Measurements from ENCODE around the gene AGAP1.

AGAP1 gene

GRCh38 chr2:235550378-235550760, 56.5 kb downstream of the AGAP1 start:
- no peak for DNase-seq (ENCODE audit: low read depth in 2 of 2)

- DNase-seq (ENCODE audit: low read depth in 2 of 2): no peak
These were observed 57.1 kb downstream of the AGAP1 start for GRCh38 chr2:235550946-235551345.

- no peak for DNase-seq (ENCODE audit: low read depth in 2 of 2)
These were observed 58.1 kb downstream of the AGAP1 start for GRCh38 chr2:235551965-235552364.

DNA sequence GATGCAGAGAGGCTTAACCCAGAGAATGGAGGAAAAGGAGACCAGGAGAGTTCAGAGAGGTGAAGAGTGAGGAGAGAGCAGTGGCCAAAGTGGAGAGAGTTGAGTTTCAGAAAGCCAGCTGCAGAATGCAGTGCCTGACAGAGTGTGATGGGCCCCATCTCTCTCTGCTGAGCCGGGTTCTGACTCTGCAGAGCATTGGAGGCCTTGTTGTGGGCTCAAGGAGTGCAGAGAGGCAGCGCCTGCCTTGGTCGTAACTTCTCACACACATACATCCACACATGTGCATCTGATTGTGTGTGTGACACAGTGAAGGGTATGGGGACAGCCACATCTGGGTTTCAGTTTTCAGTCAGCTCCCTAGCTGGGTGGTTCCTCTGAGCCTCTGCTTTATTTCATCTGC, 58.8 kb downstream of the AGAP1 start:
- no peak for DNase-seq (ENCODE audit: low read depth in 2 of 2)

DNA sequence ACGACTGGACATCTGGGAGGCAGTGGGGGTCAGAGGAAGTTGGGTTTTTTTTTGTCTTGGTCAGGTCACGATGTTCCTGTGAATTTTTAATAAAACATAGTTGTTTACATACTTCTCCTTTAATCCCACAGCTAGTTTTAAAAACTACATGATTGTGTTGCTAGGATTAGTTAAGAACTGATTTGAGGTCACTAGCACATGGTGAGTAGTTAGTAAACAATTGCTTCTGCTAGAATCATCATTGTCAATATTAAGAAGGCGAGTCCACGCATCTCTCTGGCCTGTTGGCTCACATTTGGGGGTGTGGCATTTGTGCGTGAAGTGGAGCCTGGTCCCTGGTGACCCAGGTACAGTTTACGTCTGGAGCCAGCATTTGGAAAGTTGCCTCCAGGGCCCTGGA, 59.4 kb downstream of the AGAP1 start:
- DNase-seq (ENCODE audit: low read depth in 2 of 2): no peak

GRCh38 chr2:235553696-235554100, 59.9 kb downstream of the AGAP1 start:
- DNase-seq (ENCODE audit: low read depth in 2 of 2): no peak

- DNase-seq (ENCODE audit: low read depth in 2 of 2): no peak
These were observed 60.5 kb downstream of the AGAP1 start for GRCh38 chr2:235554385-235554784.

GRCh38 chr2:235554936-235555335, 61.1 kb downstream of the AGAP1 start:
- no peak for DNase-seq (ENCODE audit: low read depth in 2 of 2)

- DNase-seq (ENCODE audit: low read depth in 2 of 2): no peak
These were observed 61.5 kb downstream of the AGAP1 start for GRCh38 chr2:235555371-235555770.

DNA sequence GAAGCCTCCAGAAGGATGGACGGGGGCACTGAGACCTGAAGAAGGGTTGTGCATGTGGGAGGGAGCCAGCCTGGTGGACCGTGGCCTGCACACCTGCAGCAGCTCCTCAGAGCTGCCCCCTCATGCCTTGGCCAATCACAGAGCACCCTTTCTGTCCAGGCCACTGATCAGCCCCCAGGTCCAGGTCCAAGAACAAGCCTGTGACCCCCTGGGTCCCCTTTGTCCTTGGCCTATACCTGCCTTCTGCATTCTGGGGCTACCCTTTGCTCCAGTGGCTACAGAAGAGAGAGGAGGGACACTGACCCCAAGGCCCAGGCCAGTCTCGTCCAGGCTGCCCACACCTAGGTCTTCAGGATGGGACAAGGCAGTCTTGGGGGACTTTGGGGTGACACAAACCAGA, 62.2 kb downstream of the AGAP1 start:
- no peak for DNase-seq (ENCODE audit: low read depth in 2 of 2)

GRCh38 chr2:235556901-235557300, 63.1 kb downstream of the AGAP1 start:
- DNase-seq (ENCODE audit: low read depth in 2 of 2): no peak

DNA sequence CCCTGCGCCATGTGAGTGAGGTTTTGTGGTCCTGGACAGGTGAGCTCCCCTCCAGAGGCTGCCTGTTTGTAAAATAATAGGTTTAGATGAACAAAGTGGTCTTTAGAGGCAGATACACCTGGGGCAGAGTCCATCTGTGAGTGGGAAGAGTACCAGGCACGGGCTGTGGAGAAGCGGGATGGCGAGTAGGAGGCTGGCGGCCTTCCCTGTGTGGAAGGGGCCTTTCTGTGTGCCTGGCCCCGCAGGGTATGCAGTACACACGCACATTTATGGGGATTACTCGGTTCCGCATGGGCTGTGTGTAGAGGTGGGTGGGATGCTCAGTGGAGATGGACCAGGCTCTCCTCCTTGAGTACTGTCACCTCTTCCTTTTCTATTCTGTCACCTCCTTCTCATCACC, 64.1 kb downstream of the AGAP1 start:
- no peak for DNase-seq (ENCODE audit: low read depth in 2 of 2)

DNA sequence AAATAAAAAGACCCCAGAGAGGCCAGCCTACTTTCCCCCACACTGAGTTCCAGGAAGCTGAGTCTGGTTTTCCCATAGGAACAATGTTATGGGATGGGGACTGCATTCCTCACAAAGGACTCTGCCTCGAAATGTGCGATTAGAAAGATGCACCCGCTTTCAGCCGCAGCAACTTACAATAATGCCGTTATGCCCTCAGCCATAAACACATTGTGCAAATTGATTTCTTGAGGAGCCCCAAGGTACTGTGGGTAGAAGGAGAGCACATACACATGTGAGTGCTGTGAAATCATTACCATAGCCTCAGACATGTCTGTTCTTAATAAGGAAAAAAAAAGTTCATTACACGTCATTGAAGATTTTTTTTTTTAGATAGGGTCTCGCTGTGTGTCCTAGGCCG, 64.7 kb downstream of the AGAP1 start:
- no peak for DNase-seq (ENCODE audit: low read depth in 2 of 2)

- no peak for DNase-seq (ENCODE audit: low read depth in 2 of 2)
These were observed 66.5 kb downstream of the AGAP1 start for GRCh38 chr2:235560345-235560744.

GRCh38 chr2:235561450-235561849, 67.6 kb downstream of the AGAP1 start:
- DNase-seq (ENCODE audit: low read depth in 2 of 2): no peak

DNA sequence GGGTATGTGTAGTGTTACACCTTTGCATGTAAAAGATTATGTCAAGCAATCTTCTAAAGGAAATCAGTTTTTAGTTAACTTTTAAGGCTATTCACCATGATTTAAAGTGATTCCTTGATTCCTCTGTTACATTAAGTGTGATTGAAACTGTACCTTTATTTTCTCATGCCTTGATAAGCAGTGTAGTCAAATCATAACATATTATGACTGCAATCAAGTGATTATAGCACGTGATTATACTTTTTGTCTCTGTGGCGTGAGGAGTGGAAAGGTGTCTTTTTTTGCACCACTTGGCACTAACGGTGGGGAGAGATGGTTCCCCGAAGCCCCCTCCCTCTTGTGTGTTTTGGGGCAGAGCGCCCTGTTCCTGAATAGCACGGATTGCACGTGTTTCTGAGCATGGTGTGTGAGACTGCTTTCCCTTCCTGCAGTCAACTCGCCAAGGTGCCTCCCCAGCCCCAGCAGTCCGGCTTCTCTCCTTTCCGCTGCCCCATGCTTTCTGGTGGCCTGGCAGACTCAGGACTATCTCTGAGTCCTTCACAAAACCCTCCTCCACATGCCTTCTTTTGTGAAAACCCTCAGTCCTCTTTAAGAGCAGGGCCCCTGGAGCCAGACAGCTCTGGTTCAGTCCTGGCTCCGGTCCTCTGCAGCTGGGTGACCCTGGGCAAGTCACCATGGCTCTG, 68.4 kb downstream of the AGAP1 start:
- no peak for DNase-seq (ENCODE audit: low read depth in 2 of 2)

DNA sequence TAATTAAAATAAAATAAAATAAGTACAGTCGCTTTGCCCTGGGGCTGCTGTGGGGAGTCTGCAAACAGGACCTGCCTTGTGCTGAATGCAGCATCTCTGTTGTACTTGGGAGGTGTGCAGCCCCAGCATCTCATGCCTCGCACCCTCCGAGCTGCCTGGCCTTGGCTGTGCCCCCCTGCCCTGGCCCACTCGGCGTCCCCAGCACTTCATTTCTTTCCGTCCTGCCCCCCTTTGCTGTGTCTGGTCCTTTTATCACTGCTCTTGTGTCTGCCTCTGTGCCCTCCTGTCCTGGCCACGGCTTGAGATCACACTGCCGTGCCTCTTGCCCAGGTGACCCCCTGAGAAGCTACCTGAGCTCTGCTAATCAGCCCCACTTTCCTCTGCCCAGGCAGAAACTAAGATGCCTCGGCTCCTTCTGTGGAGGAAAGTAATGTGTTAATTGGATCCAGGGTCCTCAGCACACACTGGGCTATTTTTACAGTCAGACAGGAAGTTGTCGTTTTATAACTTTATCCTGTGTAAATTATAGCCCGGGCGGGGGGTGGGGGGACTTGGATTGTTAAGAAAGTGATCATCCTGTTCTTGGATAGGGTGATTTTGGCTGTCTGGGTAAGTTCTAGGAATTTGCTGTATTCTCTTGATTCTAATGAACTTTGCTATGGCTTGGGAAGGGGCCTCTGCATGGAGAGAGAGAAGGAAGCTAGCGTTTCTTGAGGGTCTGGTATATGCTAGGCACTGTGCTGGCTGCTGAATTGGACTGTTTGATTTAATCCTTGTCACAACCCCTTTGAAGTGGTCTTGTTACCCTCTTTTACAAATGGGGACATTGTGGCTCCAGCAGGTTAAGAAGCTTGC, 69.4 kb downstream of the AGAP1 start:
- DNase-seq (ENCODE audit: low read depth in 2 of 2): no peak

GRCh38 chr2:235564066-235564465, 70.2 kb downstream of the AGAP1 start:
- no peak for DNase-seq (ENCODE audit: low read depth in 2 of 2)

GRCh38 chr2:235564884-235565530, 71.2 kb downstream of the AGAP1 start:
- no peak for DNase-seq (ENCODE audit: low read depth in 2 of 2)

GRCh38 chr2:235566415-235566814, 72.6 kb downstream of the AGAP1 start:
- DNase-seq (ENCODE audit: low read depth in 2 of 2): no peak

- DNase-seq (ENCODE audit: low read depth in 2 of 2): no peak
These were observed 73.2 kb downstream of the AGAP1 start for GRCh38 chr2:235566931-235567495.

DNA sequence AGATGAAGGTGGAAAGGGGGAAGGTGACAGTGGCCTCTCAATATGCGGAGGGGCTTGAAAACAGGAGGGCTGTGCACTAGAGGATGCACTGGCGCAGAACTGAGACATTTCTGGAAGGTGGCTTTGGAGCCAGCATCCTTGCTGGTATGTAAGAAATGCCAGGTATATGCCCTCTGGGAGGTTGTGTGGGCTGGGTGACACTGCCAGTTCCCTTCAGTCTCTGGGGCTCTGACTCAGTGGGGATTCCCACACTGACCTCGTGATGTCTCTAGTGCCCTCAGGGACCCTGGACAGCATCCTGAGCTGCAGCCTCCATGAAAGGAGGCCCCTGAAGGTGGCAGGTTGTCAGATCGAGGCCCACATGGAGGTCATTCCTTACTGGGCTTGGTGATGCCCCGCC, 74.0 kb downstream of the AGAP1 start:
- DNase-seq (ENCODE audit: low read depth in 2 of 2): no peak

DNA sequence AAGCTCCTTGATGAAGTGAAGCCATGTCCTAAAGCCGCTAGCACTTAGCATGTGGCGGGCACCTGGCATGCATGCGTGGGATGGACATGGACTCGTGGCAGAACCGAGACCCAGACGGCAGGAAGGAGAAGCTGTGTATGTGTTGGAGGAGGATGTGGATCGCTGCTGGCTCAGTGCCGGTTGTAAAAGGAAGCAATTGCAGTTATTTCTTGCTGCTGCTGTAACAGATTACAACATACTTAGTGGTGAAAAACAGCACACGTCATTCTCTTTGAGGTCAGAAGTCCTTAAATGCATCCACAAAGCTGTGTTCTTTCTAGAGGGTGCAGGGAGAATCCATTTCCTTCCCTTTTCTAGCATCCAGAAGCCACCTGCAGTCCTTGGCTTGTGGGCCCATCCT, 74.6 kb downstream of the AGAP1 start:
- DNase-seq (ENCODE audit: low read depth in 2 of 2): no peak
